GM13976 (cell line): Measurements from ENCODE around the gene SLC16A14.

Experiments
- DNase-seq: peaks from one replicate; pipeline ENCODE4 v3.0.0; 2012; ENCODE audit warnings: low spot score
- in situ Hi-C: fragments of 300-500 bp; cut with MboI; formaldehyde crosslinking; loops from one replicate; pipeline ENCODE4 v1.12.0; 2022; ENCODE audit warnings: low sequenced_read_pairs, mixed read lengths, inconsistent platforms; ENCODE audit not compliant: unreplicated experiment
- TF ChIP-seq, protein P1 (sequence below): IDR thresholded peaks from 2 replicates; pipeline ENCODE4 v1.5.1; 2012; ENCODE audit warnings: borderline replicate concordance, mild to moderate bottlenecking; ENCODE audit not compliant: insufficient read depth; ENCODE audit errors: extremely low read depth, missing control alignments, control extremely low read depth

SLC16A14 gene

DNA sequence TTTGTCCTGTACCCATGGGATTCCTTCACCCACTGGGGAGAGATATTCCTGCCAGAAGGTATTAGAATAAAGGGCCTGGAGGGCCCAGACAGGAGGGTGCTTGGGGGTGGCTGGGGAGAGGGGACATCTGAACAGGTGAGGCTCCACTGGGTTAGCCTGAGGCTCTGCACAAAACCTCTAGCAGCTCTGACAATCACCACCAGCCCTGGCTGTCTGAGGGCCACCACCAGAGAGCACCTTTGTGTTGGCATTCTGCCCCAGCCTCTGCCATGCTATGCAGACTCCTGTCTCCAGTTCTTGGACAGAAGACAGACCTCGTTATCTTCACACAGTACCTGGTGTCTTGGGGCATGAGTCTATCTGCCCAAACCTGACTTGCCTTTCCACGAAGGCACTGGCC, 25.3 kb downstream of the SLC16A14 start:
- TF ChIP-seq, protein P1, sequence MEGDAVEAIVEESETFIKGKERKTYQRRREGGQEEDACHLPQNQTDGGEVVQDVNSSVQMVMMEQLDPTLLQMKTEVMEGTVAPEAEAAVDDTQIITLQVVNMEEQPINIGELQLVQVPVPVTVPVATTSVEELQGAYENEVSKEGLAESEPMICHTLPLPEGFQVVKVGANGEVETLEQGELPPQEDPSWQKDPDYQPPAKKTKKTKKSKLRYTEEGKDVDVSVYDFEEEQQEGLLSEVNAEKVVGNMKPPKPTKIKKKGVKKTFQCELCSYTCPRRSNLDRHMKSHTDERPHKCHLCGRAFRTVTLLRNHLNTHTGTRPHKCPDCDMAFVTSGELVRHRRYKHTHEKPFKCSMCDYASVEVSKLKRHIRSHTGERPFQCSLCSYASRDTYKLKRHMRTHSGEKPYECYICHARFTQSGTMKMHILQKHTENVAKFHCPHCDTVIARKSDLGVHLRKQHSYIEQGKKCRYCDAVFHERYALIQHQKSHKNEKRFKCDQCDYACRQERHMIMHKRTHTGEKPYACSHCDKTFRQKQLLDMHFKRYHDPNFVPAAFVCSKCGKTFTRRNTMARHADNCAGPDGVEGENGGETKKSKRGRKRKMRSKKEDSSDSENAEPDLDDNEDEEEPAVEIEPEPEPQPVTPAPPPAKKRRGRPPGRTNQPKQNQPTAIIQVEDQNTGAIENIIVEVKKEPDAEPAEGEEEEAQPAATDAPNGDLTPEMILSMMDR = no peak
- DNase-seq = no peak
- in situ Hi-C loops = no loop called here

DNA sequence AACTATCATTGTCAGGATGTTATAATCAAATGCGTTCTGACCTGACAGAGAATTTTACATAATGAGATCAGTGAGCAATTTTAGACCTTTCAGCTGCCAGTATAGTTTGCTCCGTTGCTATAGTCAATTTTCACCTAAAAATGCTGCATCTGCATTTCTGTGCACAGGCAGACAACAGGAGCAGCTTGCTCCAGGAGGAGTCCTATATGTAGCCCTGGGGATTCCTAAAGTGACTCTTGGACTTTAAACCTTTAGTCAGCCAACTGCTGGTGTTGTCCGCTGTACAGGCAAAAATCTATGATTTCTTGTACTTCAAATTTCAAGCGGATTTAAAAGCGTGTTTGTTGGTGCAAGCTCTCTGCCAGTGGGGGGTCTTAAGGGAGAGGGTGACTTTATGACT, 25.7 kb downstream of the SLC16A14 start:
- DNase-seq = no peak
- in situ Hi-C loops = no loop called here

DNA sequence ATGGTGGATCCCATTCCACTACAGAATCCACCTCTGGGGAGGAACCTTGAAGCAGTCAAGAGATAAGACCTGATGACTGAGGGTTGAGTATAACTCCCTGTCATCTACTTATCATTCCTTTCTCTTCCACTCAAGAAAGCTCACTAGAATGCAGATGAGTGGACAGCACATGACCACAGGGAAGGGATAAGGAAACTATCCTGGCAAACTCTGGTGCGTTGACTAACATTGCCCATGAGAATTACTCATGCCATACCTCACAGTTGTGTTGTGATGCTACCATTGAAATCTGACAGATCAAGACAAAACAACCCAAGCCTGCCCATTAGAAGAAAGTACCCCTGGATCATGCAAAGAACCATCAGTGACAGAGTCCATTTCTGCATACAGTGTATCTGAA, 26.5 kb downstream of the SLC16A14 start:
- in situ Hi-C loops = no loop called here
- TF ChIP-seq, protein P1 = no peak
- no peak for DNase-seq

More for the DNA sequence above, 25.7 kb downstream of the SLC16A14 start:
- TF ChIP-seq, protein P1 = no peak

DNA sequence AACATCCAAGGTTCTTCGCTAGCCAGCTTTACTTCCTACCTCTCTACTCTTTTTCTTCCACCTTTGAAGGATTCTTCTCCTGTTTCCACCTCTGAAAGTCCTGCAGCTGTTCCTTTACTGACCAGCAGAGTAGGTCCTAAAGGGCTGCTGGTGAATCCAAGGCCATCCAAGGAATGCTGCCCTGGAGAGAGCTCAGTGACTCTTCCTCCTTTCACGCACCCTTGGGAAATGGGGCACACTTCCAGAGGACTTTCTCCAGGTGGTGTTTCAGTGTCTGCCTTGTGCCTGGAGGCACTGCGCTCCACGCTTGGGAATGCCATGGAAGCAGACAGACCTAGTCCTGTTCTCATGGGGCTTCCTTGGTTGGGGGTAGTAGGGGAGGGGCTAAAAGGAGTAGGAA, 45.4 kb downstream of the SLC16A14 start:
- in situ Hi-C loops = no loop called here
- TF ChIP-seq, protein P1 = no peak
- DNase-seq = no peak

DNA sequence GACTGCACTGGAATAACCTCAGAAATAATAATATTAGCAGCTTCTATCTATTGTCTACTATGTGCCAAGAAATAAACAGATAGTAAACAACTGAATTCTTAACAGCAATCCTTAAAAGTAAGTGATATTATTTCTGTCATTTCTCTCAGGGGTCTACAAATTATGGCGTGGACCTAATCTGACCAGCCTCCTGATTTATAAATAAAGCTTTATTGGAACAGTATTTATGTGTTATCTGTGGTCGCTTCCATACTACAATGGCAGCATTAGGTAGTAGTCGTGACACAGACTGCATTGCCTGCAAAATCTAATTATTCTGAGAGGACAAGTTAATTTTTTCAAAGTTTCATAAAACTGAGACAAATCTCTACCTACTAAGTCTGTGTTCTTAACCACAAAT, 49.0 kb downstream of the SLC16A14 start:
- in situ Hi-C loops = no loop called here
- no peak for DNase-seq
- TF ChIP-seq, protein P1 = no peak

DNA sequence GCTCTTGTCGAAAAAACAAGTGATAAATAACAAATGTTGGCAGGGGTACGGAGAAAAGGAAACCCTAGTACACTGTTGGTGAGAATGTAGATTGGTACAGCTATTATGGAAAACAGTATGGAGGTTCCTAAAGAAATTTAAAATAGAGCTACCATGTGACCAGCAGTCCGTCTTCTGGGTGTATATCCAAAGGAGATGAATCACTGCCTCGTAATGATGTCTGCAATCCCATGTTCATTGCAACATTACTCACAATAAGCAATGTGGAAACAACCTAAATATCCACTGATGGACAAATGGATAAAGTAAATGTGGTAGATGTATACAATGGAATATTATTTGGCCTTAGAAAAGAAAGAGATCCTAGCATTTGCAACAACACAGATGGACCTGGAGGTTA, 50.6 kb downstream of the SLC16A14 start:
- DNase-seq = no peak
- TF ChIP-seq, protein P1 = no peak
- in situ Hi-C loops = no loop called here

DNA sequence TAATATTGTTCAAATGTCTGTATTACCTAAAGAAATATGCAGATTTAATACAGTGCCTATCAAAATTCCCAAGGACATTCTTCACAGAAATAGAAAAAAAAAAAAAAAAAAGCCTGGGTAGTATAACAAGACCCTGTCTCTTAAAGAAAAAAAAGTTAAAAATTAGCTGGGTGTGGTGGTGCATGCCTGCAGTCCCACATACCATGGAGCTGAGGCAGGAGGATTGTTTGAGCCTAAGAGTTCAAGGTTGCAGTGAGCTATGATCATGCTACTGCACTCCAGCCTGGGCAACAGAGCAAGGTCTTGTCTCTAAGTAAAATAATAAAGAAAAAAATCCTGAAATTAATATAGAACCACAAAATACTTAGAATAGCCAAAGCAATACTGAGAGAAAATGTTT, 51.9 kb downstream of the SLC16A14 start:
- in situ Hi-C loops = no loop called here
- TF ChIP-seq, protein P1 = no peak
- no peak for DNase-seq
